NB4 (cell line): ENCODE data around the gene AS3MT.

Experiments
- CTCF ChIP-seq: IDR thresholded peaks from one replicate; pipeline ENCODE4 v1.5.1; 2012; ENCODE audit warnings: low read depth, low read length
- MYC ChIP-seq: IDR thresholded peaks from 2 replicates; pipeline ENCODE4 v1.6.1; 2011; ENCODE audit warnings: low read depth, low read length
- POLR2A ChIP-seq: IDR thresholded peaks from 2 replicates; pipeline ENCODE4 v1.6.1; 2011; ENCODE audit warnings: mild to moderate bottlenecking; ENCODE audit not compliant: insufficient read length; ENCODE audit errors: extremely low read depth
- TF ChIP-seq, protein P1 (sequence below): IDR thresholded peaks from 2 replicates; pipeline ENCODE4 v1.6.1; 2011; ENCODE audit warnings: low read depth, low read length

DNA sequence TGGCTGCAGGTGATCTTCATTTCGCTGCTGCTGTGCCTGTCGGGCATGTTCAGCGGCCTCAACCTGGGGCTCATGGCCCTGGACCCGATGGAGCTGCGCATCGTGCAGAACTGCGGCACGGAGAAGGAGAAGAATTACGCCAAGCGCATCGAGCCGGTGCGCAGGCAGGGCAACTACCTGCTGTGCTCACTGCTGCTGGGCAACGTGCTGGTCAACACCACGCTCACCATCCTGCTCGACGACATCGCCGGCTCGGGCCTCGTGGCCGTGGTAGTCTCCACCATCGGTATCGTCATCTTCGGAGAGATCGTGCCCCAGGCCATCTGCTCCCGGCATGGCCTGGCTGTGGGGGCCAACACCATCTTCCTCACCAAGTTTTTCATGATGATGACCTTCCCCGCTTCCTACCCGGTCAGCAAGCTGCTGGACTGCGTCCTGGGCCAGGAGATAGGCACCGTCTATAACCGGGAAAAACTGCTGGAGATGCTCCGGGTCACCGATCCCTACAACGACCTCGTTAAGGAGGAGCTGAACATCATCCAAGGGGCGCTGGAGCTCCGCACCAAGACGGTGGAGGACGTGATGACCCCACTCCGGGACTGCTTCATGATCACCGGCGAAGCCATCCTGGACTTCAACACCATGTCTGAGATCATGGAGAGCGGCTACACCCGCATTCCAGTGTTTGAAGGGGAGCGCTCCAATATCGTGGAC lies 50.1 kb downstream of the AS3MT start:
- TF ChIP-seq, protein P1, sequence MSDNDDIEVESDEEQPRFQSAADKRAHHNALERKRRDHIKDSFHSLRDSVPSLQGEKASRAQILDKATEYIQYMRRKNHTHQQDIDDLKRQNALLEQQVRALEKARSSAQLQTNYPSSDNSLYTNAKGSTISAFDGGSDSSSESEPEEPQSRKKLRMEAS, result no peak
- TF ChIP-seq CTCF (no peak), POLR2A (no peak), MYC (no peak)
